ENCODE results near the gene ADGRV1.

ADGRV1 gene

DNA sequence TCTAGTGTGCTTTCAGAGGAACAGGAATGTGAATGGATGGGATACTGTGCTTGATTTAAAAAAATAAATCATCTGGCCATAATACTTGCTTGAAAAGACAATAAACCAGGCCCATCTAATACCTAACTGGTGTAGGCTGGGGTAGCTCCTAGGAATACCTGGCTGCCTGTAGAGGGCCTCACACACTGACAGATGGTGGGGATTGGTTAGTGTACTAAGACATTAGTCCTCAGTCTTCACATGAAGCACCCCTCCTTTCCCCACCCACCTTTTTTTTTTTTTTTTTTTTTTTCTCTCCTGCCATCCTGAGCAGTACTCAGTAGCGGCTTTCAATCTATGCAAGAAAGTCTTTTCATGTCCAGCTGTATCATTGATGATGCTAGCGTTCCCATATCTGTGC, 130.5 kb downstream of the ADGRV1 start:
- no peak overlapping the region for H2AFZ ChIP-seq (ENCODE audit: low read length)
- no peaks in the 10 kb centered on the region for H4K20me1 ChIP-seq (ENCODE audit: insufficient read depth, low read length, poor library complexity, severe bottlenecking)
- no peaks in the 10 kb centered on the region for H3K9me2 ChIP-seq (replicated peaks; ENCODE audit: low read depth, low read length)
- H3K4me3 ChIP-seq (ENCODE audit: low read length, poor library complexity, severe bottlenecking): no peak overlapping the region
- no peak overlapping the region for H3K9ac ChIP-seq (ENCODE audit: low read depth, low read length, poor library complexity, severe bottlenecking)
- H3K4me2 ChIP-seq (ENCODE audit: low read depth, low read length, poor library complexity, severe bottlenecking): no peak overlapping the region
- no peaks in the 10 kb centered on the region for H3K79me2 ChIP-seq (ENCODE audit: insufficient read depth, low read length)
- H3K9me3 ChIP-seq (ENCODE audit: insufficient read depth, low read depth, low read length): no peaks in the 10 kb centered on the region
- H3K36me3 ChIP-seq (ENCODE audit: insufficient read depth, low read length): no peaks in the 10 kb centered on the region
- H3K4me1 ChIP-seq (ENCODE audit: insufficient read depth, low read length, poor library complexity, severe bottlenecking): no peaks in the 10 kb centered on the region
- H3K27me3 ChIP-seq (ENCODE audit: insufficient read depth, low read length, poor library complexity, severe bottlenecking): no peaks in the 10 kb centered on the region
- H3F3A ChIP-seq (ENCODE audit: low read depth): no peaks in the 10 kb centered on the region
- no peak for TF ChIP-seq EZH2phosphoT487 (IDR thresholded peaks at IDR 0.05; ENCODE audit: borderline replicate concordance)
- TF ChIP-seq, protein P1, sequence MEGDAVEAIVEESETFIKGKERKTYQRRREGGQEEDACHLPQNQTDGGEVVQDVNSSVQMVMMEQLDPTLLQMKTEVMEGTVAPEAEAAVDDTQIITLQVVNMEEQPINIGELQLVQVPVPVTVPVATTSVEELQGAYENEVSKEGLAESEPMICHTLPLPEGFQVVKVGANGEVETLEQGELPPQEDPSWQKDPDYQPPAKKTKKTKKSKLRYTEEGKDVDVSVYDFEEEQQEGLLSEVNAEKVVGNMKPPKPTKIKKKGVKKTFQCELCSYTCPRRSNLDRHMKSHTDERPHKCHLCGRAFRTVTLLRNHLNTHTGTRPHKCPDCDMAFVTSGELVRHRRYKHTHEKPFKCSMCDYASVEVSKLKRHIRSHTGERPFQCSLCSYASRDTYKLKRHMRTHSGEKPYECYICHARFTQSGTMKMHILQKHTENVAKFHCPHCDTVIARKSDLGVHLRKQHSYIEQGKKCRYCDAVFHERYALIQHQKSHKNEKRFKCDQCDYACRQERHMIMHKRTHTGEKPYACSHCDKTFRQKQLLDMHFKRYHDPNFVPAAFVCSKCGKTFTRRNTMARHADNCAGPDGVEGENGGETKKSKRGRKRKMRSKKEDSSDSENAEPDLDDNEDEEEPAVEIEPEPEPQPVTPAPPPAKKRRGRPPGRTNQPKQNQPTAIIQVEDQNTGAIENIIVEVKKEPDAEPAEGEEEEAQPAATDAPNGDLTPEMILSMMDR (conservative IDR thresholded peaks at IDR 0.05; ENCODE audit: low read length): 0 out of 2 replicates have a peak, but pooled peaks have one; percentile 16

GRCh38 chr5:90690307-90690706, 131.7 kb downstream of the ADGRV1 start:
- H3K79me2 ChIP-seq (ENCODE audit: insufficient read depth, low read length): no peaks in the 10 kb centered on the region
- no peaks in the 10 kb centered on the region for H3F3A ChIP-seq (ENCODE audit: low read depth)
- no peak overlapping the region for H3K9ac ChIP-seq (ENCODE audit: low read depth, low read length, poor library complexity, severe bottlenecking)
- no peak overlapping the region for H2AFZ ChIP-seq (ENCODE audit: low read length)
- H3K9me3 ChIP-seq (ENCODE audit: insufficient read depth, low read depth, low read length): no peaks in the 10 kb centered on the region
- H3K4me3 ChIP-seq (ENCODE audit: low read length, poor library complexity, severe bottlenecking): no peak overlapping the region
- no peak for TF ChIP-seq EZH2phosphoT487 (IDR thresholded peaks at IDR 0.05; ENCODE audit: borderline replicate concordance)
- TF ChIP-seq, protein P1 (conservative IDR thresholded peaks at IDR 0.05; ENCODE audit: low read length): no peak
- no peaks in the 10 kb centered on the region for H3K4me1 ChIP-seq (ENCODE audit: insufficient read depth, low read length, poor library complexity, severe bottlenecking)
- no peaks in the 10 kb centered on the region for H4K20me1 ChIP-seq (ENCODE audit: insufficient read depth, low read length, poor library complexity, severe bottlenecking)
- H3K36me3 ChIP-seq (ENCODE audit: insufficient read depth, low read length): no peaks in the 10 kb centered on the region
- H3K9me2 ChIP-seq (replicated peaks; ENCODE audit: low read depth, low read length): no peaks in the 10 kb centered on the region
- no peak overlapping the region for H3K4me2 ChIP-seq (ENCODE audit: low read depth, low read length, poor library complexity, severe bottlenecking)
- no peaks in the 10 kb centered on the region for H3K27me3 ChIP-seq (ENCODE audit: insufficient read depth, low read length, poor library complexity, severe bottlenecking)

DNA sequence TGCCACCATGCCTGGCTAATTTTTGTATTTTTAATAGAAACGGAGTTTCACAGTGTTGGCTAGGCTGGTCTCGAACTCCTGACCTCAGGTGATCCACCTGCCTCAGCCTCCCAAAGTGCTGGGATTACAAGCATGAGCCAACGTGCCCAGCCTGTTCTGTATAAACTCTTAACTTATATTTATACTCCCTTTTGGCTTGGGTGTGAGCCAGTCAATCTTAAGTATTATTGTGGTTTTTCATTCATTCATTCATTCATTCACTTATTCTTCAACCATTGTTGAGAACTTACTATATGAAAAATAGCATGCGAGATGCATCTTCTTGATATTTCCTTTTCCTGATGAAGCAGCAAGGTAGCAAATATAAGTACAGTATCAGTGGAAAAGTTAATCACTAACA, 132.9 kb downstream of the ADGRV1 start:
- no peaks in the 10 kb centered on the region for H3K79me2 ChIP-seq (ENCODE audit: insufficient read depth, low read length)
- no peaks in the 10 kb centered on the region for H3K9me3 ChIP-seq (ENCODE audit: insufficient read depth, low read depth, low read length)
- no peaks in the 10 kb centered on the region for H4K20me1 ChIP-seq (ENCODE audit: insufficient read depth, low read length, poor library complexity, severe bottlenecking)
- H3K36me3 ChIP-seq (ENCODE audit: insufficient read depth, low read length): no peaks in the 10 kb centered on the region
- no peak overlapping the region for H3K4me2 ChIP-seq (ENCODE audit: low read depth, low read length, poor library complexity, severe bottlenecking)
- H3K4me3 ChIP-seq (ENCODE audit: low read length, poor library complexity, severe bottlenecking): no peak overlapping the region
- no peaks in the 10 kb centered on the region for H3K27me3 ChIP-seq (ENCODE audit: insufficient read depth, low read length, poor library complexity, severe bottlenecking)
- no peaks in the 10 kb centered on the region for H3F3A ChIP-seq (ENCODE audit: low read depth)
- no peaks in the 10 kb centered on the region for H3K4me1 ChIP-seq (ENCODE audit: insufficient read depth, low read length, poor library complexity, severe bottlenecking)
- no peaks in the 10 kb centered on the region for H3K9me2 ChIP-seq (replicated peaks; ENCODE audit: low read depth, low read length)
- no peak for TF ChIP-seq EZH2phosphoT487 (IDR thresholded peaks at IDR 0.05; ENCODE audit: borderline replicate concordance)
- TF ChIP-seq, protein P1 (conservative IDR thresholded peaks at IDR 0.05; ENCODE audit: low read length): no peak
- H2AFZ ChIP-seq (ENCODE audit: low read length): no peak overlapping the region
- H3K9ac ChIP-seq (ENCODE audit: low read depth, low read length, poor library complexity, severe bottlenecking): no peak overlapping the region

Measured in Loucy (cell line).